ENCODE measurements around the gene ASB1.

GRCh38 chr2:238441262-238442114 is 14.8 kb downstream of the ASB1 start:
- TF ChIP-seq POLR2A (IDR thresholded peaks at IDR 0.05) (no peak), POLR2AphosphoS5 (IDR thresholded peaks at IDR 0.05) (no peak), CTCF (IDR thresholded peaks at IDR 0.05) (no peak)
